NCI-H2081 treated with DMSO at 0.1 percent for 48 hours (cell line): ENCODE measurements around the gene RASSF5.
"Not testable (repeated sequence)": the region's sequence is repeated elsewhere in the genome, so short reads cannot be mapped to it uniquely, and the experiment has no call there.

ENCODE experiments used
- DNase-seq: peaks from one replicate; lab custom pipeline; 2025; lab: John Stamatoyannopoulos, UW

Gene RASSF5

GRCh38 chr1:206570529-206570928 is 63.2 kb downstream of the RASSF5 start:
- no peak for DNase-seq

GRCh38 chr1:206572835-206573234 is 65.5 kb downstream of the RASSF5 start:
- no peak for DNase-seq

- DNase-seq, result no peak
Measured at GRCh38 chr1:206573319-206573718, 66.0 kb downstream of the RASSF5 start.

GRCh38 chr1:206573762-206574161 is 66.4 kb downstream of the RASSF5 start:
- no peak for DNase-seq

GRCh38 chr1:206575165-206575893 is 68.0 kb downstream of the RASSF5 start:
- no peak for DNase-seq

- DNase-seq, result peak; percentile 93
Measured at GRCh38 chr1:206575894-206576737, 68.8 kb downstream of the RASSF5 start.

- no peak for DNase-seq
Measured at GRCh38 chr1:206577626-206578025, 70.3 kb downstream of the RASSF5 start.

GRCh38 chr1:206578068-206578977 is 71.0 kb downstream of the RASSF5 start:
- no peak for DNase-seq

GRCh38 chr1:206578978-206579374 is 71.6 kb downstream of the RASSF5 start:
- DNase-seq, result no peak

- DNase-seq, result no peak
Measured at GRCh38 chr1:206579747-206580437, 72.6 kb downstream of the RASSF5 start.

GRCh38 chr1:206580438-206581113 is 73.2 kb downstream of the RASSF5 start:
- no peak for DNase-seq

- DNase-seq, result not testable (repeated sequence)
Measured at GRCh38 chr1:206581114-206581497, 73.8 kb downstream of the RASSF5 start.

- DNase-seq, result no peak
Measured at GRCh38 chr1:206581571-206581981, 74.2 kb downstream of the RASSF5 start.

- no peak for DNase-seq
Measured at GRCh38 chr1:206582537-206582936, 75.2 kb downstream of the RASSF5 start.

- DNase-seq, result no peak
Measured at GRCh38 chr1:206582971-206583706, 75.8 kb downstream of the RASSF5 start.

- DNase-seq, result no peak
Measured at GRCh38 chr1:206583707-206584648, 76.6 kb downstream of the RASSF5 start.

- DNase-seq, result no peak
Measured at GRCh38 chr1:206584683-206585082, 77.4 kb downstream of the RASSF5 start.

GRCh38 chr1:206586501-206587445 is 79.4 kb downstream of the RASSF5 start:
- no peak for DNase-seq
